LNCaP clone FGC (cell line): Measurements from ENCODE around the gene HORMAD2.

Experiments
- DNase-seq: peaks from one replicate; pipeline ENCODE4 v3.0.0-alpha.2; 2011; ENCODE audit warnings: low read depth
- H3K4me3 ChIP-seq: 2 replicates; pipeline ENCODE4 v1.5.1; 2011; ENCODE audit warnings: mild to moderate bottlenecking, low read depth, low read length, control low read depth
- TF ChIP-seq, protein P1 (sequence below): IDR thresholded peaks from 2 replicates; pipeline ENCODE4 v1.5.1; 2012; ENCODE audit warnings: mild to moderate bottlenecking; ENCODE audit not compliant: control insufficient read depth, insufficient read depth; ENCODE audit errors: extremely low read depth

Gene HORMAD2

DNA sequence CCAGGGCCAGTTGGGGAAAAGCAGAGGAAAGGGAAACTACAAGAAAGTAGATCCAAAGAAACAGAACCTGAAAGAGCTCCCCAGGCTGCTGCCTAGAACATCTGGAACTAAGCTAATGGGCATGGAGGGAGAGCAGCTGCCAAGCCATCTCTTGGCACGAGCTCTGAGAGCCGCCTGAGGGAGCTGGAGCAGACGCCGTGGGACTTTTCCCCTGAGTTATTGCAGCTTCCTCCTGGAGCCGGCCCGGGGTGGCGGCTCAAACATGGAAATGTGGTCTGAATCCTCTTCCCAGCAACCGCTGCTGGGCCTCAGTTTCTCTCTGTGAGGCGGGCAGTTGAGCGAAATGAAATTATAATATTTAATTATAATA is 124.5 kb downstream of the HORMAD2 start:
- TF ChIP-seq, protein P1, sequence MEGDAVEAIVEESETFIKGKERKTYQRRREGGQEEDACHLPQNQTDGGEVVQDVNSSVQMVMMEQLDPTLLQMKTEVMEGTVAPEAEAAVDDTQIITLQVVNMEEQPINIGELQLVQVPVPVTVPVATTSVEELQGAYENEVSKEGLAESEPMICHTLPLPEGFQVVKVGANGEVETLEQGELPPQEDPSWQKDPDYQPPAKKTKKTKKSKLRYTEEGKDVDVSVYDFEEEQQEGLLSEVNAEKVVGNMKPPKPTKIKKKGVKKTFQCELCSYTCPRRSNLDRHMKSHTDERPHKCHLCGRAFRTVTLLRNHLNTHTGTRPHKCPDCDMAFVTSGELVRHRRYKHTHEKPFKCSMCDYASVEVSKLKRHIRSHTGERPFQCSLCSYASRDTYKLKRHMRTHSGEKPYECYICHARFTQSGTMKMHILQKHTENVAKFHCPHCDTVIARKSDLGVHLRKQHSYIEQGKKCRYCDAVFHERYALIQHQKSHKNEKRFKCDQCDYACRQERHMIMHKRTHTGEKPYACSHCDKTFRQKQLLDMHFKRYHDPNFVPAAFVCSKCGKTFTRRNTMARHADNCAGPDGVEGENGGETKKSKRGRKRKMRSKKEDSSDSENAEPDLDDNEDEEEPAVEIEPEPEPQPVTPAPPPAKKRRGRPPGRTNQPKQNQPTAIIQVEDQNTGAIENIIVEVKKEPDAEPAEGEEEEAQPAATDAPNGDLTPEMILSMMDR: no peak
- DNase-seq: no peak
- H3K4me3 ChIP-seq: no peak overlapping the region

DNA sequence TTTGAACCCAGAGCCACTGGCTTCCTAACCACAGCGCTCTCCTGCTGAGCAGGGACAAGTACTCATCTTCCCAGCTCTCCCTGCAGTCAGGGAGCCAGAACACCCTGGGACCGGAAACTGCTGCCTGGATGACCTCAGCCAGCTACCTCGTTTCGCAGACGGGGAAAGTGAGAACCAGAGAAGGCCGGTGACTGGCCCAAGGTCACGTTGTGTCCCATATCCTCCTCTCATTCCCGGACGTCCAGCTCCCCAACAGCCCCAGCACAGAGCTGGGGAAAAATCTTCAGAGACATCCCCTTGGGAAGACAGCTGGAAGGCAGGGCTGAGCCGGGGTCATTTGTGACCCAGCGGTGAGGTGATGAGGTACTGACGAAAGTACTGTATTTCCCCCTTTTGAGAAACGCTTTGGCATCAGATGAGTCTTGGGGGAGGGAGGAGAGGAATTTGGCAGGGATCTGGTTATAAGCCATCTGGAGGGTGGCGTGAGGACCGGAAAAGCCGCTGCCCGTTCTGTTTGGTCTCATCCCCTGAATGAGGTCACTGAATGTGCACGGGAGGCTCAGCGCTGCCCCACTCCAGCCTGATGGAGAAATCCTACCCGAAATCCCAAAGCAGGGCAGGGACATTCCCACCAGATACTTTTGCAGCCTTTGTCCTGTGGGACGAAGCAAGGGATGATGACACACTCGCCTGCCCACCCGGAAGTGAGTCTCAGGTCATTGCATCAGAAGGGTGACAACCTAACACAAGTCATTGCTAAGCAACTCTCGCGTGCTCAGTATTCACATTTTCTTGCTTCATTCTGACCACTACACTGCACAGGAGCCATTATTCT is 125.2 kb downstream of the HORMAD2 start:
- TF ChIP-seq, protein P1: no peak
- H3K4me3 ChIP-seq: no peak overlapping the region
- no peak for DNase-seq

DNA sequence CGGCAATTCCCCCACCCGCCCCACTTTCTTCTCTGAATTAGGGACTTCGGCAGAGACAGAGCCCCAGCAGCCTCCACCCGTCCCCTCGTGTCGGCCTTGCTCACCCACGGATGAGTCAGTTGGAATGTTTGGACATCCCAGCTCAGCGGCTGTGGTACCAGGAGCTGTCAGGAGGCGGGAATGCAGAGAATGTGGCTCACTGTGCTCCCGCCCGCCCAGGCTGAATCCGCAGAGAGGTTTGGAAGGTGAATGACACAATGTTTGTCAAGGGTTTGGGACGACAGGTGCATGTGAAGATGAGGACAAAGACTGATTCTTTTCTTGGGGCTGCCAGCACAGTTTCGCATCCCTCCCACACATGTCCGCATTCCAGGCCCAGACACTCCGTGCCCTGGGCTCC is 126.7 kb downstream of the HORMAD2 start:
- H3K4me3 ChIP-seq: no peak overlapping the region
- DNase-seq: no peak
- TF ChIP-seq, protein P1: no peak

DNA sequence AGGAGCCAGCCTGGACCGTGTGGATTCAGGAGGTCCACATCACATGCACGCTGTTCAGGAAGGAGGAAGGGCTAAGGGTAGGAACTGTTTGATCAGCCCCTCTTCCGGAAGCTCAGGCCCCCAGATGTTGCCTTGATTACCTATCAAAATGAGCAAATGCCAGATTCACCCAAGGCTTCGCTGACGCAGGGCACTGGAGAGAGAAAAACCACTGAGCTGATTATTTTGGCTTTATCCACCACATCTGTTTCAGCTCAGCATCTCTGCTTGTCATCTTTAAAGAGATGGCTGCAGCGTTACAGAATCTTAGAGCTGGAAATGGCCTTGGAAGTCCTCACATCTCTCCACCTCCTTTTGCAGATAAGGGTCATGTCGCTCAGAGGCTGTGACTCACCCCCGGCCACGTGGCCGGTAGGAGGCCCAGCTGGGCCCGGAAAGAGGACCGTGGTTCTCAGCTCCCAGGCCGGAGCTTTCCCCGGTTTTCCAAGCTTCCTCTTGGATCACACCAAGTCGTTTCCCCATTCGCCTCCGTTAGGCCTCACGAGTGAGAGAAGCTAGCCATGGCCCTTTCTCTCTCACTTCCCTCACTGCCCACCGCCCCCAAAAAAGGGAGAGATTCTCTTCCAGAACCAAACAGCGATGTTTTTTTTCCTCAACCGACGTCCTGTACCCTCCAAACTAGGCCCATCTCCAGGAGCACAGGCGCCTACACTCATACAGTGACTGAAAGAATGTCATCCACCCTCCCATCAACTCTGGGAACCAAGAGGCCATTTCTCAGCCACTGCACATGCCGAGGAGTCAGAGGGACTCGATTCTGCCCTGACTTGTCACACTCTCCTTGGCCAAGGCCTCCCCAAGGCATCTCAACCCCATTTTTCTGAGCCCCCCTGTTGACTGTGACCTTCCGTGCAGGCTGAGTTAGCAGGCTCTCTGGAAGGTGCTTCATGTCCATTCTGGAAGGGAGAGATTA is 128.7 kb downstream of the HORMAD2 start:
- H3K4me3 ChIP-seq: no peak overlapping the region
- DNase-seq: no peak
- TF ChIP-seq, protein P1: no peak

DNA sequence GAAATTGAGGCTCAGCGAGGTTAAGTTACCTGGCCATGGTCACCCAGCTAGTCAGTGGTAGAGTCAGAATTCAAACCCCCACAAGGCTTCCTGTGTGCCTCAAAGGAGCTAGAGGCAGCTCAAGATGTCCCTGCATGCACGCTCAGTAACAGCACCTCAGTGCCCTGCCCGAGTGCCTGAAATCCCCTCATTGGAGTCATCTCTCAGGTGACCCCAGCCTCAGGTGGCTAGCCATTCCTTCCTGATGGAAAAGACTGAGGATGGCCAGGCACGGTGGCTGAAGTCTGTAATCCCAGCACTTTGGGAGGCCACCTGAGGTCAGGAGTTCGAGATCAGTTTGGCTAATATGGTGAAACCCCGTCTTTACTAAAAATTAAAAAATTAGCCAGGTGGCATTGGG is 129.4 kb downstream of the HORMAD2 start:
- DNase-seq: no peak
- TF ChIP-seq, protein P1: no peak

DNA sequence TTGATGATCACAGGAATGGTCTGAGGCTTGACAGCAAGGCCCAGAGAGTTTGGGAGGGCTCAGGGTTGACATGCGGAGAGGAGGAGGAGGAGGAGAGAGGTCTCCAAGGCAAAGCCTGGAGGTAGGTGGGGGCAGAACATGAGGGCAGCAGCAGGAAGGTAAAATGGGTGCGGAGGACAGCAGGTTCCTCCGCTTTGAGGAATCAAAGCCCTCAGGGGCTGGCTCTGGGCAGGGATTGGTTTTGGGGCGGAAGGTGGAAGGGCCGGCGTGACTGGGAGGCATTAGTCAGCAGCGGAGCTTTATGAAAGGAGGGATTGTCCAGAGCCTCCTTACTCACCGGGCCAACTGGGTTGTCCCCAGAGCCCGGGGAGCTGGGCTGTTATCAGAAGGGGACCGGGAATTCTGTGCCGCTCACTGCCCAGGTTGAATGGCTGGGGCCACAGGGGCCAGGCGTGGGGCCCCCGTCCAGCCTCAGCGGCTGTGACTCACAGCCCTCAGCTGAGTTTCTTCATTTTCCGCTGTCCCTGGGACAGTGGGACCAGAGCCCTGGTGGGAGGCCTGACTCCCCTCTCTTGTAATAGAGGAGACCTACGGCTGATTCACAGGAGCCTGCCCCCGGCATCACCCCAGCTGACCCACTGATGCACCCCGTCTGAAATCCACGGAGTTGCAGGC is 130.1 kb downstream of the HORMAD2 start:
- no peak overlapping the region for H3K4me3 ChIP-seq
- DNase-seq: no peak
- TF ChIP-seq, protein P1: no peak

More for the DNA sequence above, 129.4 kb downstream of the HORMAD2 start:
- H3K4me3 ChIP-seq: no peak overlapping the region
